HepG2 (cell line): ENCODE measurements around the gene PPP6R2. TPM values are rescaled to one million over a fixed set of nuclear protein-coding genes. Genes with fewer than 3 reads are reported as not detected.

Experiments used
- AKAP8 ChIP-seq: sonication (generic); formaldehyde crosslinking; IDR thresholded peaks from 2 replicates; pipeline ENCODE4 v1.5.1; 2020; ENCODE audit warnings: mild to moderate bottlenecking, missing genetic modification reagents
- ATRX ChIP-seq: sonication (generic); formaldehyde crosslinking; IDR thresholded peaks from 2 replicates; pipeline ENCODE4 v1.4.0; 2020; ENCODE audit warnings: missing genetic modification reagents, borderline replicate concordance
- CBX2 ChIP-seq, 2 experiments: fragments of 200-600 bp in 1 of 2; sonication (generic); formaldehyde crosslinking in 1 of 2; IDR thresholded peaks; 2 replicates each; pipeline versions ENCODE4 v1.7.0 to v1.8.1; 2018 to 2022; ENCODE audit warnings: low read depth in 2 of 2, low read length in 1 of 2, mild to moderate bottlenecking in 1 of 2, missing genetic modification reagents in 1 of 2
- HIC2 ChIP-seq: sonication (generic); formaldehyde crosslinking; IDR thresholded peaks from 2 replicates; pipeline ENCODE4 v1.9.0; 2022; ENCODE audit warnings: low read depth, missing genetic modification reagents
- MIER3 ChIP-seq: IDR thresholded peaks from 2 replicates; pipeline ENCODE4 v1.6.1; 2016; ENCODE audit warnings: missing compliant biosample characterization, borderline replicate concordance
- MLLT10 ChIP-seq: sonication (generic); formaldehyde crosslinking; IDR thresholded peaks from 2 replicates; pipeline ENCODE4 v1.4.0; 2020; ENCODE audit warnings: missing genetic modification reagents
- NFYC ChIP-seq: IDR thresholded peaks from 2 replicates; pipeline ENCODE4 v1.6.1; 2016; ENCODE audit warnings: missing genetic modification reagents, missing compliant biosample characterization
- NPAS2 ChIP-seq: sonication (generic); formaldehyde crosslinking; IDR thresholded peaks from 2 replicates; pipeline ENCODE4 v1.8.0; 2022; ENCODE audit warnings: mild to moderate bottlenecking, missing genetic modification reagents, borderline replicate concordance
- RBM22 ChIP-seq: fragments of 200-400 bp; formaldehyde crosslinking; optimal IDR thresholded peaks from 2 replicates; pipeline ENCODE3; 2017; ENCODE audit warnings: mild to moderate bottlenecking, low read length, moderate library complexity
- SNAPC4 ChIP-seq: sonication (generic); formaldehyde crosslinking; IDR thresholded peaks from 2 replicates; pipeline ENCODE4 v1.4.0; 2020; ENCODE audit warnings: mild to moderate bottlenecking, missing genetic modification reagents
- SP140L ChIP-seq: sonication (generic); formaldehyde crosslinking; IDR thresholded peaks from 2 replicates; pipeline ENCODE4 v1.4.0; 2020; ENCODE audit warnings: missing genetic modification reagents, borderline replicate concordance
- ZNF12 ChIP-seq: sonication (generic); formaldehyde crosslinking; IDR thresholded peaks from 2 replicates; pipeline ENCODE4 v1.5.0; 2020; ENCODE audit warnings: missing genetic modification reagents
- ZNF232 ChIP-seq: sonication (generic); formaldehyde crosslinking; IDR thresholded peaks from 2 replicates; pipeline ENCODE4 v1.4.0; 2020; ENCODE audit warnings: missing genetic modification reagents, borderline replicate concordance
- ZNF235 ChIP-seq: sonication (generic); formaldehyde crosslinking; IDR thresholded peaks from 2 replicates; pipeline ENCODE4 v1.8.1; 2023; ENCODE audit warnings: mild to moderate bottlenecking, missing genetic modification reagents, borderline replicate concordance
- ZNF607 ChIP-seq: sonication (generic); formaldehyde crosslinking; IDR thresholded peaks from 2 replicates; pipeline ENCODE4 v1.5.1; 2020; ENCODE audit warnings: missing genetic modification reagents, mild to moderate bottlenecking, borderline replicate concordance
- polyA plus RNA-seq, 8 experiments: library from polyadenylated mRNA; depleted of rRNA in 3 of 8; stranded (reverse) in 7 of 8; unstranded in 1 of 8; fragments of >200 nt; fragmentation: Illumina TruSeq in 4 of 8; extraction: Trizol in 4 of 8; gene quantifications; 2 replicates each; pipeline versions ENCODE4 v1.2.1 to v1.2.3, GENCODE V29; 2011 to 2016; ENCODE audit warnings: low read depth in 4 of 8, missing spikeins in 1 of 8, mixed read lengths in 1 of 8; ENCODE audit not compliant: insufficient read depth in 1 of 8
- total RNA-seq, 5 experiments: library from RNA; depleted of rRNA; stranded (reverse); fragments of >200 nt; fragmentation: Illumina TruSeq; extraction: Trizol; gene quantifications; 2 replicates each; pipeline ENCODE4 v1.2.3, GENCODE V29; 2016; ENCODE audit warnings: low read depth in 1 of 5

The PPP6R2 gene
- total and polyA plus RNA-seq, 2 of the 13 experiments (the other 11 are each of a cell fraction or from before 2014, with no cell fraction given), result 55.0 to 102 TPM

- TF ChIP-seq MIER3 (CRISPR knock-in tag) (peak; percentile 72; the same call in 1 of the 2 replicates), ZNF12 (CRISPR knock-in tag) (peak; percentile 57; the same call in 1 of the 2 replicates), AKAP8 (CRISPR knock-in tag) (peak; percentile 29; the same call in 1 of the 2 replicates), ZNF235 (CRISPR knock-in tag) (no peak), HIC2 (peak; percentile 99), ZNF607 (CRISPR knock-in tag) (peak; percentile 80), CBX2 (IDR thresholded peaks at IDR 0.05; ENCODE audit: low read depth, low read length) (no peak), CBX2 (CRISPR knock-in tag; IDR thresholded peaks at IDR 0.05; ENCODE audit: low read depth) (no peak), SNAPC4 (no peak), MLLT10 (0 out of 2 replicates have a peak, but pooled peaks have one; percentile 12), NFYC (CRISPR knock-in tag) (no peak; the same call in 1 of the 2 replicates), ZNF232 (CRISPR knock-in tag) (0 out of 2 replicates have a peak, but pooled peaks have one; percentile 55), NPAS2 (CRISPR knock-in tag) (no peak), RBM22 (peak; percentile 51), ATRX (CRISPR knock-in tag) (no peak), SP140L (CRISPR knock-in tag) (no peak)
These were observed 49.4 kb upstream of the PPP6R2 start (continued) for GRCh38 chr22:50293441-50294318.
